Activated CD4-positive, alpha-beta T cell treated with anti-CD3 and anti-CD28 coated beads, Interleukin-2, amount 50 U/mL, for 1 hour (primary cell): ENCODE data around the gene HFE.
"Not testable (repeated sequence)": the region's sequence is repeated elsewhere in the genome, so short reads cannot be mapped to it uniquely, and the experiment has no call there.

Source experiments
- DNase-seq: peaks from one replicate; pipeline ENCODE4 v3.0.0-alpha.2; 2020

Gene HFE

GRCh38 chr6:26059941-26060340, 27.3 kb upstream of the HFE start:
- no peak for DNase-seq

DNA sequence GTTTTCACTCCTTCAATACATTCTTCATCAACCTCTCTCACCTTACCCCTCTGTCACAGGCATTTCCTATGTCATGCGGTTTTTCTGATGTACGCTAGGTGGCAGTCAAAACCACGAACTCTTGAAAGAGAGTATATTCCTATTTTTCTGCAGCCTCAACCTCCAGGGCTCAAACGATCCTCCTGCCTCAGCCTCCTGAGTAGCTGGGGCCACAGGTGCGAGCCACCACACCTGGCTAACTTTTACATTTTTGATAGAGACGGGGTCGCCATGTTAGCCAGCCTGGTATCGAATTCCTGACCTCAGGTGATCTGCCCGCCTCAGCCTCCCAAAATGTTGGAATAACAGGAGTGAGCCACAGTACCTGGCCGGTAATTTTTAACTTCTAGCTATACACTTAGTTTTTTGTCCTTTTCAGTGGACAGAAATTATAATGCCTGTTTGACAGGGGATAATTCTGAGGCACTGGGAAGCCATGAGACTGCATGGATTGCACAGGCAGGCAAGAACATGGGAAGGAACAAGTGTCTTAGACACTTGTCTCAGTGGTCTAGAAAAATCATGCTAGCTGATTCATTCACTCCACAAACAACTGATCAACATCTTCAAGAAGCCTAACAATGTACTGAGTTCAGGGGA, 22.5 kb upstream of the HFE start:
- DNase-seq = peak; percentile 28

- DNase-seq = peak; percentile 37
These were observed 21.3 kb upstream of the HFE start for GRCh38 chr6:26065952-26066380.

DNA sequence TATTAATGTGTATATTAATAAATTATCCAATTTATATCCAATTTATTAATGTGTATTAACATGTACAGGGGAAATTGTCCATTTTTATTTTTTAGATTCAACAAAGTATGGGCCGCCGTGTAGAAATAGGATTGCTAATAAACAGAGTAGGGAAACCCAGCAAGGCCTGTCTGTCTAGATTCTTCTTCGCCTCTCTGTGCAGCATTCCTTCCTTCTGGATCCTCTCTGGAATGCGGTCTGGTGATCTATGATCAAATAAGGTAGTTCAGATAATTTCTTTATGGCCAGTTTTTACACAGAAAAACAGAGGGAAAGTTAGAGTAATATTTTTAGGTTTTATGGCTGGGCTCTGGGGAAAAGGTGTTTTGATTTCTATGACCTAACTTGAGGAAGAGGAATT, 19.9 kb upstream of the HFE start:
- DNase-seq = no peak

- no peak for DNase-seq
These were observed 19.2 kb upstream of the HFE start for GRCh38 chr6:26068036-26068435.

- DNase-seq = no peak
These were observed 16.1 kb upstream of the HFE start for GRCh38 chr6:26071135-26071534.

- no peak for DNase-seq
These were observed 12.0 kb upstream of the HFE start for GRCh38 chr6:26075063-26075717.

DNA sequence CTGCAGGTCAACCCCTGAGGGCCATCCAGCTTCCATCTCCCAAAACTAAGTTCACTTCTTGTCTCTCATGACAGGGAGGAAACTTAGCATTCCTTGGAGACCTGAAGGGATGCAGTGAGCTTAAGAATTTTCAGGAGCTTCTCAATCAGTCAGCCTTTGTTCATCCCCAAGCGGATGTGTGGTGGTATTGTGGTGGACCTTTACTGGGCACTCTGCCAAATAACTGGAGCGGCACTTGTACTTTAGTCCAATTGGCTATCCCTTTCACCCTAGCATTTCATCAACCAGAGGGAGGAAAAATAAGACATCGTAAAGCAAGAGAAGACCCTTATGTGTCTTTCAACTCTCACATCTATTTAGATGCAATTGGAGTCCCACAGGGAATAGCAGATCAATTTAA, 9.2 kb upstream of the HFE start:
- DNase-seq = not testable (repeated sequence)

- not testable (repeated sequence) for DNase-seq
These were observed 6.1 kb upstream of the HFE start for GRCh38 chr6:26081096-26081495.

DNA sequence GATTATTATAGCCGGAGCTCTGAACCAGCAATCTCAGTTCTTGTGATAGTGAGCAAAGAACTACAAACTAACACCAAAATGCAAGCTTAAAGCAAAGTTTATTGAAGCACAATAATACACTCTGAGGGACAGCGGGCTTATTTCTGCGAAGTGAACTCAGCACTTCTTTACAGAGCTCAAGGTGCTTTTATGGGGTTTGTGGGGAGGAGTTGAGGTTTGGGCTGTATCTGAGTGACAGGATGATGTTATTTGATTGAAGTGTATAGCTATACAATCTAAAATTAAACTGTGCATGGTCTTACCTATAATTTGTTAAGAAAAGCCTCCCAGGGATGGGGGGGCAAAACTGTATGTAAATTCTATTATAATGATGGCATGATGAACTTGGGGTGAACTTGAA, 1.0 kb upstream of the HFE start:
- peak; percentile 17 for DNase-seq

DNA sequence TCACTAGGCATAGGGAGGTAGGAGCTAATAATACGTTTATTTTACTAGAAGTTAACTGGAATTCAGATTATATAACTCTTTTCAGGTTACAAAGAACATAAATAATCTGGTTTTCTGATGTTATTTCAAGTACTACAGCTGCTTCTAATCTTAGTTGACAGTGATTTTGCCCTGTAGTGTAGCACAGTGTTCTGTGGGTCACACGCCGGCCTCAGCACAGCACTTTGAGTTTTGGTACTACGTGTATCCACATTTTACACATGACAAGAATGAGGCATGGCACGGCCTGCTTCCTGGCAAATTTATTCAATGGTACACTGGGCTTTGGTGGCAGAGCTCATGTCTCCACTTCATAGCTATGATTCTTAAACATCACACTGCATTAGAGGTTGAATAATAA, 1.1 kb downstream of the HFE start:
- no peak for DNase-seq

- DNase-seq = no peak
These were observed 2.0 kb downstream of the HFE start for GRCh38 chr6:26089272-26089671.

DNA sequence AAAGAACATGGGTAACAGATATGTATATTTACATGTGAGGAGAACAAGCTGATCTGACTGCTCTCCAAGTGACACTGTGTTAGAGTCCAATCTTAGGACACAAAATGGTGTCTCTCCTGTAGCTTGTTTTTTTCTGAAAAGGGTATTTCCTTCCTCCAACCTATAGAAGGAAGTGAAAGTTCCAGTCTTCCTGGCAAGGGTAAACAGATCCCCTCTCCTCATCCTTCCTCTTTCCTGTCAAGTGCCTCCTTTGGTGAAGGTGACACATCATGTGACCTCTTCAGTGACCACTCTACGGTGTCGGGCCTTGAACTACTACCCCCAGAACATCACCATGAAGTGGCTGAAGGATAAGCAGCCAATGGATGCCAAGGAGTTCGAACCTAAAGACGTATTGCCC, 5.2 kb downstream of the HFE start:
- no peak for DNase-seq

- no peak for DNase-seq
These were observed 6.8 kb downstream of the HFE start for GRCh38 chr6:26094036-26094435.

DNA sequence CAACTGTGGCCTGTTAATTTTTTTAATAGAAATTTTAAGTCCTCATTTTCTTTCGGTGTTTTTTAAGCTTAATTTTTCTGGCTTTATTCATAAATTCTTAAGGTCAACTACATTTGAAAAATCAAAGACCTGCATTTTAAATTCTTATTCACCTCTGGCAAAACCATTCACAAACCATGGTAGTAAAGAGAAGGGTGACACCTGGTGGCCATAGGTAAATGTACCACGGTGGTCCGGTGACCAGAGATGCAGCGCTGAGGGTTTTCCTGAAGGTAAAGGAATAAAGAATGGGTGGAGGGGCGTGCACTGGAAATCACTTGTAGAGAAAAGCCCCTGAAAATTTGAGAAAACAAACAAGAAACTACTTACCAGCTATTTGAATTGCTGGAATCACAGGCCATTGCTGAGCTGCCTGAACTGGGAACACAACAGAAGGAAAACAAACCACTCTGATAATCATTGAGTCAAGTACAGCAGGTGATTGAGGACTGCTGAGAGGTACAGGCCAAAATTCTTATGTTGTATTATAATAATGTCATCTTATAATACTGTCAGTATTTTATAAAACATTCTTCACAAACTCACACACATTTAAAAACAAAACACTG, 10.1 kb downstream of the HFE start:
- DNase-seq = peak; percentile 63

- DNase-seq = no peak
These were observed 16.0 kb downstream of the HFE start for GRCh38 chr6:26103141-26103769.

- peak; percentile 84 for DNase-seq
These were observed 16.7 kb downstream of the HFE start for GRCh38 chr6:26103770-26104456.

- no peak for DNase-seq
These were observed 17.4 kb downstream of the HFE start for GRCh38 chr6:26104457-26105108.

- DNase-seq = no peak
These were observed 18.0 kb downstream of the HFE start for GRCh38 chr6:26105109-26105730.

DNA sequence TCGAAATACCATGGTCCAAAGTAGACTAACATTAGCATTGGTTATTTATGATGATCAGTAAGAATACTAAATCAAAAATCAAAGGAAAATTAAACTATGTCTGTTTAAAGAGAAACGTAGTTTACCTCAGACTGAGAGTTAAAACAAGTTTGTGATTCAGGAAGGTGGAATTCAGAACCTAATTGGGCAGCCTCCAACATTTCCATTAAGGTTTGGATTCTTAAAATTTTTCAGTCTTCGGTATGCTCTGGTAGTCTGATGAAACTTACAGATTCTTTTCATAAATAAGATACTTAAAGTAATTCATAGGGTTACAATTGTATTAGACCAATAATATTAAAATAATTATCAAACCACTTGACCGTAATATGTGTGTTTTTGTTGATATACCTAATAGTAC, 18.6 kb downstream of the HFE start:
- no peak for DNase-seq

GRCh38 chr6:26107935-26108334, 20.7 kb downstream of the HFE start:
- no peak for DNase-seq

- DNase-seq = no peak
These were observed 22.5 kb downstream of the HFE start for GRCh38 chr6:26109772-26110171.
